COR-L47 (cell line): ENCODE results near the gene PRSS12.

ENCODE experiments used
- DNase-seq: peaks from one replicate; lab custom pipeline; 2025; lab: John Stamatoyannopoulos, UW

PRSS12 gene

DNA sequence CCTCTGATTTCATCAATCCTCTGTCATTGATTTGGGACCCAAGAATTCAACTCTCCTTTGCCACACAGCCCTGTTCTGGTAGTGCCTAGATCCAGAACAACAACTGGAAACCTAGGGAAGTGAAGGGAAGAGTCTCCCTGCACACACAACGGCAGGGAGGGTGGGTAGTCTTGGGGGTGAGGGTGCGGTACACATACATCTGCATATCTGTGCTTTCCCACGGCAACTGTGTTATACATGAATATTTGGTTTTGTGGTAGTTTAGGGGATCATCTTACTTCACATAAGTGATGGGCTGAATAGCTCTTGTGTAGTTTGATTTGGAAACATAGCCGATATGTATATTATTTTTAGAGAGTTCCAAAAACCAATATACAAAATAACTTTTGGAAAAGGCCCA lies 3.3 kb upstream of the PRSS12 start:
- no peak for DNase-seq

- DNase-seq, result no peak
These were observed 2.1 kb upstream of the PRSS12 start for GRCh38 chr4:118354913-118355312.

GRCh38 chr4:118353534-118354030 lies 779 bp upstream of the PRSS12 start:
- no peak for DNase-seq

DNA sequence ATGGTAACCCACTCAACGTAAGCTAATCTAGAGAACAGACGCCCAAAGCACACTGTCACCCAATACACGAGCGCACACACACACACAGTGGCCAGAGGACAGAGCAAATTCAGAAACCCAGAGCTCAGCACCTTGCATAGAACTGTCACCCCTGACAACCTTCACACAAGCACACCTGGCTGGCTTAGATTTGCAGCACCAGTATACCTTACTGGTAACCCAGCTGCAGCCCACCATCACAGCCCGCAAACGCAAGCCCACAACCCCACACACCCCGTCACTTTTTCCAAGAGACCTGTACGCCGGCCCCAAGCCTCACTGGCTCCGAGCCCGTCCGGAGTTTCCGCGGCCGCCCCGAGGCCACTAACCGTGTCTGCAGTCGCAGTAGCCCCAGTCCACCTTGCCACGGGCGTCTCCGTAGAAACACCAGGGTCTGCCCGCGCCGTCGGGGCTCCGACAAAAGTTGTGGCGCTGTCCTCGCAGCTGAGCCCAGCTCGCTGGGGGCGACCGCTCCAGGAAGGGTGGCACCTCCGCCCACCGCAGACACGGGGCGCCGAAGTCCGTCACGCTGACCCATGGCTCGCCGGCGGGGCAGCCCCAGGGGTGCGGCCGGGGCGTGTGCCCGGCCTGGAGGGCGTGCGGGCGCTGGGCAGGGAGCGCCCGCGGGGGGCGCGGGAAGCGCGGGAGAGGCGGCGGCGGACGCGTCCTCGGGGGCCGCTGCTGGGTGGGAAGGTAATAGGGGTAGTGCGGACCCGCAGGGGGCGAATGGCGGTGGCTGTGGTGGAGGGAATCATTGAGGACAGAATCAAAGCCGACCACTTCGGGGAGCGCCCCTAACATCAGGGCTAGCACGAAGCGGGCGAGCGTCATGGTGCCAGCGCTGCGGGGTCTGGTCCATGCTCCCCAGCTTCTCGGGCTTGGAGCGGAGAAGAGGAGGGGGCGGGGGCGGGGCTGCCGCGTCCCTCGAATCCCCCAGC lies 664 bp downstream of the PRSS12 start:
- peak; percentile 66 for DNase-seq

DNA sequence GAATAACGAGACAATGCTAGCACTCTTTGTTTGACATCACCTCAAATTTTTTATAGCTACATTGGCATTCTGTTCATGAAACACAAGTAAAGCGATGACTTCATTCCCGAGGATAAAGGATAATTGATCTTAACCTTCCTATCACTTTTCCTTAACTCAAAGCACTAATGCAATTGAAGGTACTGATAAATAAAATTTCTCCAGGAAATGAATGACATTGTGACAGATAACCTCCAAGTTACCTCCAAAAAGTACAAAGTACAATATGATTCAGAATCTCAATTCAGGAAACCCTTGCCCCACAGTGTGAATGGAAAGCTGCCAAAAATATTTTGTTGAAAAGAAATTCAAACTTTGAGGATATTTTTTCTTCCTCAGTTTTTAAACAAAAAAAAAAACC lies 1.8 kb downstream of the PRSS12 start:
- no peak for DNase-seq

DNA sequence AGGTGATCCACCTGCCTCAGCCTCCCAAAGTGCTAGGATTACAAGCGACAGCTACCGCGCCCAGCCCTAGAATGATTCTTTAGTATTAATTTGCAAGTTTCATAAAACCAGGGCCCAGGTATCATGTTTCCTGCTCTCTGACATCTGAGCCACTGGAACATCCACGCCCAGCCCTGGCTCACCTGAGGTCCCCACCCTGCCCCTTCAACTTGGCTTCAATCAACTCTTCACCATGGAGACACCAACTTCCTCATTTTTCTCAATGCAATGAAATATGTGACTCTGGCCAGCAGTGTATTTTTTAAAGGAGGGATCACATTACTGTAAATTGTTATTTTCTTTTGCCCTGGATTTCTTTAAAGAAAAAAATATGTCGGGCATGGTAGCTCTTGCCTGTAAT lies 3.9 kb downstream of the PRSS12 start:
- no peak for DNase-seq

GRCh38 chr4:118346495-118346894 lies 6.3 kb downstream of the PRSS12 start:
- DNase-seq, result no peak

- no peak for DNase-seq
These were observed 7.0 kb downstream of the PRSS12 start for GRCh38 chr4:118345813-118346212.

DNA sequence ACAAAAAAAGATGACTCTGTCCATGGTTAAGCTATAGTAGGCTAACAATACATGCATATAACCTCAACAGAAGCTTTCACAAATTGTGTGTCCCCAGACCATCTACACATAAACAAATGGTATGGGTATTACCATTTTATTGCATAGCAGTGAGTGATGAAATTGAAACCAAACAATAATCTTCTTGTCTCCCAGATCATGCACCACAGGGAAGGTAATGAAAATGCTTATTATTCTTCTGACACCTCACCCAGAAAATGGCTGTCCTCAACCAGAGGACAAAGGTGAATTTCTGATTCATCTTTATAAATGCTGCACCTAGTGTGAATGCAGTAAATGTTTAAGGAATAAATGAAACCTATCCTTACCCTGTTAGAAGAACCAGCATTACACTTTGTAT lies 8.0 kb downstream of the PRSS12 start:
- DNase-seq, result peak; percentile 36

DNA sequence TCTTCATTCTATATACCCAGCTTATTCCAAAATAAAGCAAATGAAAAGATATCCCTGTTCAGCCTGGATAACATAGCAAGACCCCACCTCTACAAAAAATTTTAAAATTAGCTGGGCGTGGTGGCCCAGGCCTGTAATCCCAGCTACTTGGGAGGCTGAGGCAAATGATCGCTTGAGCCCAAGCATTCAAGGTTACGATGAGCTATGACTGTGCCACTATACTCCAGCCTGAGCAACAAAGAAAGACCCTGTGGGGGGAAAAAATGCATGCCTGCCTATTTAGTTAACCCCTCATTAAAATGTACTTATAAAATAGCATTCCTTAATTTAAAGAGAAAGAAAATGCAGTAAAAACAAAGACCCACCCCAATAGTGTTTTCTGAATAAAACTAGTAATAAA lies 9.3 kb downstream of the PRSS12 start:
- no peak for DNase-seq

DNA sequence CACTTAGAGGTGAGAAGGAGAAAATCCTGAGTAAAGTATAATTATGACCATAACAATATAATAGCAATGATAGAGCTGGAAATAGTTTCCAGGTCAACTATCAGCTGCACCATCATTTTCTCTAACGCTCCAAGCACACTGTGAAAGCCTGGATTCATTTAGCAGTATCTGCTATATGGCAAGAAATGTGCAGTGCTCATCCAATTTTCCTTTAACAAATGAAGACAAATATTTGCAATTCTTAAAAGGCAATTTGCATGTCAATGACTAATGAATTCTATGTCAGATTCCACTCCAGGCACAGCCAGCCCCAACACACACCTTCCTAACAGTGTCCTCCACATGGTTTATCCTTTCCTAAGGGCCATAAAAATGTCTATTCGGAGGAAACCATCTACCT lies 12.7 kb downstream of the PRSS12 start:
- no peak for DNase-seq

GRCh38 chr4:118338981-118339765 lies 13.6 kb downstream of the PRSS12 start:
- DNase-seq, result no peak

DNA sequence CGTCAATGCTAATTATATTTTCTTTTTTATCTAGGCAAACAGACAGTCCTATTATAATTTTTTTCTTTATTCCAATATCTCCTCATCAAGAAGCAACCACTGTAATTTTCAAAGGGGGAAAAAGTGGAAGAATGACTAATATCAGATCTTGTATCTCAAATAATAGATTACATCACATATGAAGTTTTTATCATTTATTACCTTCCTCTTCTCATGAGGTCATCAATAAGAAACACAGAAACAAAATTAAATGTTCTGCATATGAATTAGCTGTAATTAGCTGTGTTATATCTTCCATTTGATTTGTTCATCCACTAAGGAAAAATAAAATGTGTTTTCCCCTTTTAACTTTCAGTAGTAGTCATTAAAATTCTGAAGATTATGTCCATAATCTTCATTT lies 14.3 kb downstream of the PRSS12 start:
- no peak for DNase-seq

DNA sequence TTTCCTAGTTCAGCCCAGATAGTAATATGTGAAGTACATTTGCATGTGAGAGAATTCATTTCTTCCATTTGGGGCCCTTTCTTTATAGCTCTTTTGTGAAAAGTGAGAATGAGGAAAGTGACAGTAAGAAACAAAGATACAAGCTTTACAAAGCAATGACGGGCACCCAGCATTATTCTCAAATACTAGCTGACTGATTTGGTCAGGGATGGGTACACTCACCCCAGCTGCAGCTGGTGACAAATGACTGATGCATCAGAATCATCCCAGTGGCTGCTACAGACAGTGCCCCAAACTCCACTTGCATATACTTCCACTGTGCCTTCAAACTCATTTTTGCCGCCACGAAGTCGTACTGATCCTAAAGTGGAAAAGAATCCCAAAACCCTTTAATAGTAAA lies 14.8 kb downstream of the PRSS12 start:
- DNase-seq, result no peak

DNA sequence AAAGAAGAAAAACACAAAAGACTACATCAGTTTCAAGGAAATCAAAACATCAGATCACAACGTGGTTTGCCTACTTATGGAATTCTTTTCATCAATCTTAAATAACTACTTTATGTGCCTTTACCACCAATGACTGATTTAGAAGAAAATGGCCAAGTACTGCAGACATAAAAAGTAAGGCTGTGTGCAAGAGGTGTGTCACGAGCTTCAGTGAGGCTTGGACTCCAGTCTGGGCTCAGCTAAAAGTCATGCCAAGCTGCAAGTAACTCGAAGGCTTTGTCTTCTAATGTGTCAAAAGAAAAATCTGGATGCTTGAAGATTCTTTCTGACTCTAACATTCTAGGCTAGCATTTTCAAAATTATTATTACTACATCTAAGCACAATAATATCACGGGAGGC lies 17.0 kb downstream of the PRSS12 start:
- no peak for DNase-seq

DNA sequence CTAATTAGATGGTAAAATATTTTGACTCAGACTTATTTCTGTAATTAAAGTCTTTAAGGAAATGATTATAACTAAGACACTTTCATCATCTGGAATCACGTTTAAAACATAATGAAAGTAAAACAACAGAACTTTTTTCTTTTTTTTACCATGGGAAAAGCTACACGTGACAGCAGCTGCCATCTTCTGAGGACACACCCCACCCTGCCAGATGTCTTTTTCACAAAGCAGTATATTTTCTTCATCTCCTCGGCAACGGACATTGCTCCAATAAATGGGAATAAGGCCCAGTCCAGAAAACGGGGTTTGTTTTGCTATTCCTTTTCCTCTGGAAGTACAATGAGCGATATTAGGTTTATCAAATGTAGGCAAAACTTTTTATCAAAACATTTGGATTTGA lies 17.5 kb downstream of the PRSS12 start:
- DNase-seq, result no peak

- no peak for DNase-seq
These were observed 21.5 kb downstream of the PRSS12 start for GRCh38 chr4:118331352-118331751.

- DNase-seq, result no peak
These were observed 23.0 kb downstream of the PRSS12 start for GRCh38 chr4:118329849-118330248.

DNA sequence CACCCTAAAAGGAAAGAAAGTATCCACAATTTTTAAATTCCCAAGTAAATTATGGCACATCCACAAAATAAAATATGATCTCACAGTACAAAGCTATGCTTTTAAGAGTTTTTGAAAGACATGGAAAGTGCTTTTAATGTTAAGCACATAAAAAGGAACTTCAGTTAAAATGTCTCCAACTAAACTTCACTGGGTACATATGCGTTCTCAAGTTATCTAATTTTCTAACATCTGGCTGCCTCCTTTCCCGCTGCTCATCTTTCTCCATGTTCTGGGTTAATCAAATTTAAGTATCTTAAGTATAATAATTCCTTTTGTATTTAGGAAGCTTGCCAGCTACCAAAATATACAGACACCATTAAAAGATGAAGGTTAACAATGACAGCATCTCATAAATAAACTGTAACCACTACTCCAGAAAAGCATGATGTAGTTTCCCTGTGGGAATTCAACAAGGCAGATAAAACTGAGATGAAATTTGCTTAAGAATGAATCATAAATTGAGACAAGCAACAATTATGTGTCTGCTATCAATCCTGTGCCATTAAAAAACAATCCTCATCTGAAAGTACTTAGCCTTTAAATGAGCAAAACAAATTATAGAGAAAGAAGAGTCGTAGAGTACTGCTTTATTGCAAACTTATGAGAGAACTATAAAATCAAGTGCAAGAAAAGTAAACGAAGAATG lies 25.1 kb downstream of the PRSS12 start:
- no peak for DNase-seq

- no peak for DNase-seq
These were observed 26.2 kb downstream of the PRSS12 start for GRCh38 chr4:118326585-118326984.

- no peak for DNase-seq
These were observed 27.4 kb downstream of the PRSS12 start for GRCh38 chr4:118325431-118325830.

- DNase-seq, result no peak
These were observed 29.8 kb downstream of the PRSS12 start for GRCh38 chr4:118322831-118323502.
